K562 (cell line): ENCODE results near the gene FAAP100.

Source experiments
- BACH1 ChIP-seq: fragments of 200-800 bp; sonication (Bioruptor generic); IDR thresholded peaks from 2 replicates; pipeline ENCODE4 v1.6.1; 2016; ENCODE audit warnings: missing genetic modification characterization, missing compliant biosample characterization
- CEBPB ChIP-seq: fragments of 450-650 bp; IDR thresholded peaks from 2 replicates; pipeline ENCODE4 v1.6.1; 2016; ENCODE audit warnings: missing genetic modification characterization, missing compliant biosample characterization
- ETV5 ChIP-seq: sonication (generic); formaldehyde crosslinking; IDR thresholded peaks from 2 replicates; pipeline ENCODE4 v1.4.0; 2020; ENCODE audit warnings: low read depth, mild to moderate bottlenecking, missing genetic modification reagents
- HMG20B ChIP-seq: fragments of 250-450 bp; sonication (Bioruptor Pico); IDR thresholded peaks from 2 replicates; pipeline ENCODE4 v1.5.0; 2021; ENCODE audit warnings: mild to moderate bottlenecking
- MAZ ChIP-seq, 2 experiments: fragments of 450-650 bp in 1 of 2; sonication (generic) in 1 of 2; formaldehyde crosslinking; IDR thresholded peaks in 1 of 2; conservative IDR thresholded peaks in 1 of 2; 2 replicates each; pipeline versions ENCODE4 v1.4.0 to v1.5.0; 2020; ENCODE audit warnings: mild to moderate bottlenecking in 1 of 2, missing genetic modification reagents in 1 of 2
- SP2 ChIP-seq: IDR thresholded peaks from 2 replicates; pipeline ENCODE4 v1.6.1; 2011; ENCODE audit warnings: mild to moderate bottlenecking, low read depth, low read length, moderate library complexity; ENCODE audit not compliant: poor library complexity, severe bottlenecking; ENCODE audit errors: extremely low read depth
- TAF9B ChIP-seq: fragments of 450-650 bp; IDR thresholded peaks from 2 replicates; pipeline ENCODE4 v1.6.1; 2018; ENCODE audit warnings: mild to moderate bottlenecking; ENCODE audit not compliant: partially characterized antibody
- TF ChIP-seq, protein P1 (sequence below): fragments of 450-650 bp; IDR thresholded peaks from 2 replicates; pipeline ENCODE4 v1.6.1; 2018; ENCODE audit not compliant: partially characterized antibody

DNA sequence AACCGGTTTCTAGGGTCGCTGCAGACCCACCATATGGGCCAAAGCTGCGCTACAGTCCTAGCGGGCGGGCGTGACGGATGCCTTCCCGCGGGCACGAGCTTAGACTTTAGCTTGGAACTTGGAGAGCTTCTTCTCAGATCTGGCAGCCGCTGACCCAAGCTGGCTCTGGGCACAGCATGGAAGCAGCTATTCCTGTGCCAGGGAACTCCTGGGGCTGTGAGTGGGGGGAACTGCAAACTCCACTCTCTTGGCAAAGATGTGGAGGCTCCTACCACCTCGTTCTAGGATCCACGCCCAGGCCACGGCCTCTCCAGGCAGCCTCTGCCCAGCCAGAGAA, 8.8 kb downstream of the FAAP100 start:
- TF ChIP-seq ETV5 (CRISPR knock-in tag) (no peak), MAZ (CRISPR knock-in tag; conservative IDR thresholded peaks at IDR 0.05 in 1 of 2, IDR thresholded peaks at IDR 0.05 in 1 of 2) (no peak), BACH1 (tag) (no peak), TAF9B (no peak), HMG20B (CRISPR knock-in tag) (no peak), SP2 (no peak), CEBPB (no peak)
- TF ChIP-seq, protein P1, sequence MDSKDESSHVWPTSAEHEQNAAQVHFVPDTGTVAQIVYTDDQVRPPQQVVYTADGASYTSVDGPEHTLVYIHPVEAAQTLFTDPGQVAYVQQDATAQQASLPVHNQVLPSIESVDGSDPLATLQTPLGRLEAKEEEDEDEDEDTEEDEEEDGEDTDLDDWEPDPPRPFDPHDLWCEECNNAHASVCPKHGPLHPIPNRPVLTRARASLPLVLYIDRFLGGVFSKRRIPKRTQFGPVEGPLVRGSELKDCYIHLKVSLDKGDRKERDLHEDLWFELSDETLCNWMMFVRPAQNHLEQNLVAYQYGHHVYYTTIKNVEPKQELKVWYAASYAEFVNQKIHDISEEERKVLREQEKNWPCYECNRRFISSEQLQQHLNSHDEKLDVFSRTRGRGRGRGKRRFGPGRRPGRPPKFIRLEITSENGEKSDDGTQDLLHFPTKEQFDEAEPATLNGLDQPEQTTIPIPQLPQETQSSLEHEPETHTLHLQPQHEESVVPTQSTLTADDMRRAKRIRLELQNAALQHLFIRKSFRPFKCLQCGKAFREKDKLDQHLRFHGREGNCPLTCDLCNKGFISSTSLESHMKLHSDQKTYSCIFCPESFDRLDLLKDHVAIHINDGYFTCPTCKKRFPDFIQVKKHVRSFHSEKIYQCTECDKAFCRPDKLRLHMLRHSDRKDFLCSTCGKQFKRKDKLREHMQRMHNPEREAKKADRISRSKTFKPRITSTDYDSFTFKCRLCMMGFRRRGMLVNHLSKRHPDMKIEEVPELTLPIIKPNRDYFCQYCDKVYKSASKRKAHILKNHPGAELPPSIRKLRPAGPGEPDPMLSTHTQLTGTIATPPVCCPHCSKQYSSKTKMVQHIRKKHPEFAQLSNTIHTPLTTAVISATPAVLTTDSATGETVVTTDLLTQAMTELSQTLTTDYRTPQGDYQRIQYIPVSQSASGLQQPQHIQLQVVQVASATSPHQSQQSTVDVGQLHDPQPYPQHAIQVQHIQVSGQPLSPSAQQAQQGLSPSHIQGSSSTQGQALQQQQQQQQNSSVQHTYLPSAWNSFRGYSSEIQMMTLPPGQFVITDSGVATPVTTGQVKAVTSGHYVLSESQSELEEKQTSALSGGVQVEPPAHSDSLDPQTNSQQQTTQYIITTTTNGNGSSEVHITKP: no peak
